HG03108 (cell line): Measurements from ENCODE around the gene MDH2.
"Not testable (repeated sequence)": the region's sequence is repeated elsewhere in the genome, so short reads cannot be mapped to it uniquely, and the experiment has no call there.

ENCODE experiments used
- ATAC-seq: cut with Tn5 transposase; IDR thresholded peaks from one replicate; pipeline ENCODE4 v1.9.1; 2021; ENCODE audit warnings: moderate library complexity; ENCODE audit not compliant: unreplicated experiment

MDH2 gene

GRCh38 chr7:76071316-76072242 is 23.7 kb downstream of the MDH2 start:
- no peak for ATAC-seq

- ATAC-seq = no peak
Measured at GRCh38 chr7:76072243-76073148, 24.6 kb downstream of the MDH2 start.

GRCh38 chr7:76073335-76073990 is 25.6 kb downstream of the MDH2 start:
- no peak for ATAC-seq

GRCh38 chr7:76074306-76074971 is 26.5 kb downstream of the MDH2 start:
- ATAC-seq = no peak

- no peak for ATAC-seq
Measured at GRCh38 chr7:76074972-76075370, 27.1 kb downstream of the MDH2 start.

- ATAC-seq = no peak
Measured at GRCh38 chr7:76076995-76077394, 29.1 kb downstream of the MDH2 start.

GRCh38 chr7:76077435-76077834 is 29.5 kb downstream of the MDH2 start:
- ATAC-seq = no peak

GRCh38 chr7:76080204-76080603 is 32.3 kb downstream of the MDH2 start:
- ATAC-seq = no peak

GRCh38 chr7:76084115-76084514 is 36.2 kb downstream of the MDH2 start:
- ATAC-seq = not testable (repeated sequence)

GRCh38 chr7:76086070-76086469 is 38.2 kb downstream of the MDH2 start:
- no peak for ATAC-seq

GRCh38 chr7:76087362-76087791 is 39.5 kb downstream of the MDH2 start:
- ATAC-seq = not testable (repeated sequence)

- ATAC-seq = no peak
Measured at GRCh38 chr7:76089865-76090475, 42.1 kb downstream of the MDH2 start.

GRCh38 chr7:76091506-76091905 is 43.6 kb downstream of the MDH2 start:
- no peak for ATAC-seq

- not testable (repeated sequence) for ATAC-seq
Measured at GRCh38 chr7:76093531-76093930, 45.6 kb downstream of the MDH2 start.

GRCh38 chr7:76094326-76094725 is 46.4 kb downstream of the MDH2 start:
- ATAC-seq = not testable (repeated sequence)

- no peak for ATAC-seq
Measured at GRCh38 chr7:76095908-76096307, 48.0 kb downstream of the MDH2 start.

- ATAC-seq = not testable (repeated sequence)
Measured at GRCh38 chr7:76101693-76102437, 54.0 kb downstream of the MDH2 start.

GRCh38 chr7:76103788-76104187 is 55.9 kb downstream of the MDH2 start:
- not testable (repeated sequence) for ATAC-seq

- not testable (repeated sequence) for ATAC-seq
Measured at GRCh38 chr7:76106130-76106529, 58.2 kb downstream of the MDH2 start.
